ENCODE results near the gene PRDM8. TPM values are rescaled to one million over a fixed set of nuclear protein-coding genes. Genes with fewer than 3 reads are reported as not detected.

The PRDM8 gene
- total RNA-seq, 2 experiments from 2014 or later: not detected

DNA sequence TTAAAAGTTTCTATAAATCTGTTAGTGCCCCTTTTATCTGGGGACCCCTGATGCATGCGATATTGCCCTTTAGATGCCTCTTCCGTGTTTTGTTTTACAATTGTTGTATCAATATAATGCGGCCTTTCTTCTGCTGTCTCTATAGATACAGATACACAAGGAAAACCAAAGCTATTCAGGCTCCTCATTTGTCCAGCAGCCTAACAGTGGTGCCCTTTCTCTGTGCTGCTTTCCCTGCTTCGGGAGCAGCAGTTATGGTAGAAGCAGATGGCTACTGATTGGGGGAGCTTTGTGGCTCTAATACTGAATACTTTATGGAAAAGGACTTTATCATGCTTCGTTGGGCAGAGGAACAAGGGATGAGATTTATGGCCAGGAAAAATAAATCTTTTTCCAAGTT lies 10.6 kb upstream of the PRDM8 start:
- H3K9me3 ChIP-seq (ENCODE audit: low read length): no peaks in the 10 kb centered on the region
- no TSS peak for BruUV-seq (replicated peaks)
- DNase-seq (ENCODE audit: low spot score): no peak
- intact Hi-C loops (cut with micrococcal nuclease; ENCODE audit: unreplicated experiment): no loop called here
- ChIA-PET POLR2A (no interaction called here), CTCF (ENCODE audit: unreplicated experiment) (no interaction called here)
- no peaks in the 10 kb centered on the region for H4K20me1 ChIP-seq (ENCODE audit: insufficient read depth, low read length)
- no peak overlapping the region for H2AFZ ChIP-seq (ENCODE audit: low read length)
- H3K4me2 ChIP-seq (ENCODE audit: low read length): no peak overlapping the region
- H3K79me2 ChIP-seq (ENCODE audit: insufficient read depth, low read depth, low read length): no peaks in the 10 kb centered on the region
- no peaks in the 10 kb centered on the region for H3K9me2 ChIP-seq (ENCODE audit: insufficient read depth, low read length)
- TF ChIP-seq, protein P1, sequence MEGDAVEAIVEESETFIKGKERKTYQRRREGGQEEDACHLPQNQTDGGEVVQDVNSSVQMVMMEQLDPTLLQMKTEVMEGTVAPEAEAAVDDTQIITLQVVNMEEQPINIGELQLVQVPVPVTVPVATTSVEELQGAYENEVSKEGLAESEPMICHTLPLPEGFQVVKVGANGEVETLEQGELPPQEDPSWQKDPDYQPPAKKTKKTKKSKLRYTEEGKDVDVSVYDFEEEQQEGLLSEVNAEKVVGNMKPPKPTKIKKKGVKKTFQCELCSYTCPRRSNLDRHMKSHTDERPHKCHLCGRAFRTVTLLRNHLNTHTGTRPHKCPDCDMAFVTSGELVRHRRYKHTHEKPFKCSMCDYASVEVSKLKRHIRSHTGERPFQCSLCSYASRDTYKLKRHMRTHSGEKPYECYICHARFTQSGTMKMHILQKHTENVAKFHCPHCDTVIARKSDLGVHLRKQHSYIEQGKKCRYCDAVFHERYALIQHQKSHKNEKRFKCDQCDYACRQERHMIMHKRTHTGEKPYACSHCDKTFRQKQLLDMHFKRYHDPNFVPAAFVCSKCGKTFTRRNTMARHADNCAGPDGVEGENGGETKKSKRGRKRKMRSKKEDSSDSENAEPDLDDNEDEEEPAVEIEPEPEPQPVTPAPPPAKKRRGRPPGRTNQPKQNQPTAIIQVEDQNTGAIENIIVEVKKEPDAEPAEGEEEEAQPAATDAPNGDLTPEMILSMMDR (conservative IDR thresholded peaks at IDR 0.05; ENCODE audit: low read length): no peak
- TF ChIP-seq EZH2phosphoT487 (IDR thresholded peaks at IDR 0.05; ENCODE audit: borderline replicate concordance, low read depth, low read length): no peak
- no peak overlapping the region for H3K4me3 ChIP-seq (ENCODE audit: low read depth, low read length, poor library complexity, severe bottlenecking)
- H3K36me3 ChIP-seq (ENCODE audit: insufficient read depth, low read length): no peaks in the 10 kb centered on the region
- H3K4me1 ChIP-seq (ENCODE audit: insufficient read depth, low read length, poor library complexity, severe bottlenecking): peaks cover 10% of the 10 kb centered on the region
- no peak overlapping the region for H3K27ac ChIP-seq (ENCODE audit: low read depth, low read length, poor library complexity, severe bottlenecking)

DNA sequence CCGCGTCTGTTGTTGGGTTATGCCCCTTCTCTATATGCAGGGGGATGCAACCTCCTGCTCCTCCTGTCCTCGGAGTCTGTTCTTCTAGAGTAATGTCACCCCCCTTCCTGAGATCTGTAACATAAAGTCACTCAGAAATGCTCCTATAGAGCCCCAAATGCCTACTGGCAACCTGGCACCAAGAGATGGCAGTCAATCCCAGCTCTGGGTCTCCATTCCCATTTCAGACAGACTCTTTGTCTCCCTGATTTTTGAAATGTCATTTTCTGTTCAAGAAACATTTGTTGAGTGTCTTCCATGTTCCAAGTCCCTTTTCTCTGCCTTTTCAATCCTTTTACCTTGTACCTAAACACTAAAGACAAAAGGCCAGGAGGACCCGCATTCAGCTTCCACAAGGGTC lies 9.6 kb upstream of the PRDM8 start:
- H3K4me2 ChIP-seq (ENCODE audit: low read length): no peak overlapping the region
- H3K79me2 ChIP-seq (ENCODE audit: insufficient read depth, low read depth, low read length): no peaks in the 10 kb centered on the region
- intact Hi-C loops (cut with micrococcal nuclease; ENCODE audit: unreplicated experiment): no loop called here
- TF ChIP-seq, protein P1 (conservative IDR thresholded peaks at IDR 0.05; ENCODE audit: low read length): no peak
- no peak for TF ChIP-seq EZH2phosphoT487 (IDR thresholded peaks at IDR 0.05; ENCODE audit: borderline replicate concordance, low read depth, low read length)
- no peak overlapping the region for H3K4me3 ChIP-seq (ENCODE audit: low read depth, low read length, poor library complexity, severe bottlenecking)
- no TSS peak for BruUV-seq (replicated peaks)
- POLR2A ChIA-PET: no interaction called here
- H3K4me1 ChIP-seq (ENCODE audit: insufficient read depth, low read length, poor library complexity, severe bottlenecking): peaks cover 10% of the 10 kb centered on the region
- H3K9me3 ChIP-seq (ENCODE audit: low read length): no peaks in the 10 kb centered on the region
- no peak for DNase-seq (ENCODE audit: low spot score)
- H3K9me2 ChIP-seq (ENCODE audit: insufficient read depth, low read length): no peaks in the 10 kb centered on the region
- no peak overlapping the region for H2AFZ ChIP-seq (ENCODE audit: low read length)
- H3K27ac ChIP-seq (ENCODE audit: low read depth, low read length, poor library complexity, severe bottlenecking): no peak overlapping the region
- H3K36me3 ChIP-seq (ENCODE audit: insufficient read depth, low read length): no peaks in the 10 kb centered on the region
- CTCF ChIA-PET (ENCODE audit: unreplicated experiment): no interaction called here
- H4K20me1 ChIP-seq (ENCODE audit: insufficient read depth, low read length): no peaks in the 10 kb centered on the region

GRCh38 chr4:80188457-80188800 lies 8.9 kb upstream of the PRDM8 start:
- H3K27ac ChIP-seq (ENCODE audit: low read depth, low read length, poor library complexity, severe bottlenecking): no peak overlapping the region
- POLR2A ChIA-PET: no interaction called here
- no peak overlapping the region for H2AFZ ChIP-seq (ENCODE audit: low read length)
- H3K9me3 ChIP-seq (ENCODE audit: low read length): no peaks in the 10 kb centered on the region
- no peaks in the 10 kb centered on the region for H3K79me2 ChIP-seq (ENCODE audit: insufficient read depth, low read depth, low read length)
- H3K4me3 ChIP-seq (ENCODE audit: low read depth, low read length, poor library complexity, severe bottlenecking): no peak overlapping the region
- BruUV-seq (replicated peaks): no TSS peak
- no peaks in the 10 kb centered on the region for H3K9me2 ChIP-seq (ENCODE audit: insufficient read depth, low read length)
- TF ChIP-seq EZH2phosphoT487 (IDR thresholded peaks at IDR 0.05; ENCODE audit: borderline replicate concordance, low read depth, low read length): no peak
- TF ChIP-seq, protein P1 (conservative IDR thresholded peaks at IDR 0.05; ENCODE audit: low read length): no peak
- CTCF ChIA-PET (ENCODE audit: unreplicated experiment): interaction anchor here (0.6 kb wide), 1 partner anchor 11 kb away, joined by 3 read pairs; no protein-coding TSS in a partner anchor
- intact Hi-C loops (cut with micrococcal nuclease; ENCODE audit: unreplicated experiment): no loop called here
- no peak for DNase-seq (ENCODE audit: low spot score)
- H3K4me1 ChIP-seq (ENCODE audit: insufficient read depth, low read length, poor library complexity, severe bottlenecking): peaks cover 10% of the 10 kb centered on the region
- H4K20me1 ChIP-seq (ENCODE audit: insufficient read depth, low read length): no peaks in the 10 kb centered on the region
- no peaks in the 10 kb centered on the region for H3K36me3 ChIP-seq (ENCODE audit: insufficient read depth, low read length)
- H3K4me2 ChIP-seq (ENCODE audit: low read length): no peak overlapping the region
